ENCODE data around the gene SIGLEC15. TPM values are rescaled to one million over a fixed set of nuclear protein-coding genes. Genes with fewer than 3 reads are reported as not detected.

SIGLEC15 gene
- total and polyA plus RNA-seq, 2 donors from 2014 or later = 1.2 TPM; not detected in 1

- FAIRE-seq = no peak
- H3K9ac ChIP-seq (ENCODE audit: low read length in 3 of 3) = no peak overlapping the region
- intact Hi-C loops (cut with DNase I) = loop anchor here (10.0 kb wide), 1 partner anchor 117 kb away; the partner anchor contains the start of gene SLC14A1
Observed at GRCh38 chr18:45841765-45842442, 16.4 kb downstream of the SIGLEC15 start.

GRCh38 chr18:45843019-45843418 lies 17.5 kb downstream of the SIGLEC15 start:
- H3K4me3 ChIP-seq (ENCODE audit: low read length in 3 of 3) = no peak overlapping the region
- no peak for FAIRE-seq
- peaks cover 11% of the 10 kb centered on the region for H3K27me3 ChIP-seq (ENCODE audit: control insufficient read depth, insufficient read depth, low read length)
- H3K4me1 ChIP-seq (ENCODE audit: control insufficient read depth in 2 of 3, insufficient read depth in 2 of 3, low read depth in 1 of 3, low read length in 3 of 3) = peaks cover 0 to 3% (median 1%) of the 10 kb centered on the region in 3 donors
- H3K9ac ChIP-seq (ENCODE audit: low read length in 3 of 3) = no peak overlapping the region
- H3K36me3 ChIP-seq (ENCODE audit: control insufficient read depth in 2 of 3, insufficient read depth in 3 of 3, low read length in 3 of 3) = no peaks in the 10 kb centered on the region
- no peaks in the 10 kb centered on the region for H3K9me3 ChIP-seq (ENCODE audit: control insufficient read depth in 2 of 3, insufficient read depth in 1 of 3, low read length in 3 of 3)
- H3K27ac ChIP-seq (ENCODE audit: low read depth in 2 of 2, low read length in 2 of 2) = no peak overlapping the region
- intact Hi-C loops (cut with DNase I) = loop anchor here (10.0 kb wide), 1 partner anchor 118 kb away; the partner anchor contains the start of gene SLC14A1
- no peak for DNase-seq
- no peak for TF ChIP-seq CTCF (IDR thresholded peaks at IDR 0.05; ENCODE audit: borderline replicate concordance, extremely low read depth, insufficient read depth)

More at GRCh38 chr18:45841765-45842442, 16.4 kb downstream of the SIGLEC15 start:
- H3K4me3 ChIP-seq (ENCODE audit: low read length in 3 of 3) = no peak overlapping the region
- H3K27ac ChIP-seq (ENCODE audit: low read depth in 2 of 2, low read length in 2 of 2) = no peak overlapping the region
- no peaks in the 10 kb centered on the region for H3K36me3 ChIP-seq (ENCODE audit: control insufficient read depth in 2 of 3, insufficient read depth in 3 of 3, low read length in 3 of 3)
- no peaks in the 10 kb centered on the region for H3K9me3 ChIP-seq (ENCODE audit: control insufficient read depth in 2 of 3, insufficient read depth in 1 of 3, low read length in 3 of 3)
- peaks cover 13% of the 10 kb centered on the region for H3K27me3 ChIP-seq (ENCODE audit: control insufficient read depth, insufficient read depth, low read length)
- H3K4me1 ChIP-seq (ENCODE audit: control insufficient read depth in 2 of 3, insufficient read depth in 2 of 3, low read depth in 1 of 3, low read length in 3 of 3) = peaks cover 0 to 8% (median 5%) of the 10 kb centered on the region in 3 donors
- no peak for DNase-seq
- no peak for TF ChIP-seq CTCF (IDR thresholded peaks at IDR 0.05; ENCODE audit: borderline replicate concordance, extremely low read depth, insufficient read depth)

- intact Hi-C loops (cut with DNase I) = loop anchor here (10.0 kb wide), 1 partner anchor 120 kb away; the partner anchor contains the start of gene SLC14A1
- DNase-seq (no peak), FAIRE-seq (no peak)
- no peaks in the 10 kb centered on the region for H3K27me3 ChIP-seq (ENCODE audit: control insufficient read depth, insufficient read depth, low read length)
- no peak overlapping the region for H3K9ac ChIP-seq (ENCODE audit: low read length in 3 of 3)
- no peak for TF ChIP-seq CTCF (IDR thresholded peaks at IDR 0.05; ENCODE audit: borderline replicate concordance, extremely low read depth, insufficient read depth)
- peaks cover 0 to 5% (median 0%) of the 10 kb centered on the region in 3 donors for H3K36me3 ChIP-seq (ENCODE audit: control insufficient read depth in 2 of 3, insufficient read depth in 3 of 3, low read length in 3 of 3)
- H3K4me1 ChIP-seq (ENCODE audit: control insufficient read depth in 2 of 3, insufficient read depth in 2 of 3, low read depth in 1 of 3, low read length in 3 of 3) = no peaks in the 10 kb centered on the region
- no peaks in the 10 kb centered on the region for H3K9me3 ChIP-seq (ENCODE audit: control insufficient read depth in 2 of 3, insufficient read depth in 1 of 3, low read length in 3 of 3)
- no peak overlapping the region for H3K27ac ChIP-seq (ENCODE audit: low read depth in 2 of 2, low read length in 2 of 2)
- H3K4me3 ChIP-seq (ENCODE audit: low read length in 3 of 3) = no peak overlapping the region
Observed at GRCh38 chr18:45844938-45845337, 19.5 kb downstream of the SIGLEC15 start.
